IPS DF 6.9 (cell line): ENCODE measurements around the gene CLIC6.

Experiments
- DNase-seq: peaks from one replicate; pipeline ENCODE4 v3.0.0-alpha.2; 2013; ENCODE audit warnings: low read depth, low spot score
- H3K27ac ChIP-seq: one replicate; pipeline ENCODE4 v1.5.1; 2013; ENCODE audit warnings: low read length, control low read depth
- H3K27me3 ChIP-seq: 2 replicates; pipeline ENCODE4 v1.6.1; 2013; ENCODE audit warnings: mild to moderate bottlenecking, low read length; ENCODE audit not compliant: control insufficient read depth, insufficient read depth
- H3K36me3 ChIP-seq: 2 replicates; pipeline ENCODE4 v1.6.1; 2013; ENCODE audit warnings: low read length; ENCODE audit not compliant: control insufficient read depth, insufficient read depth
- H3K4me1 ChIP-seq: 2 replicates; pipeline ENCODE4 v1.6.1; 2013; ENCODE audit warnings: low read length; ENCODE audit not compliant: control insufficient read depth, insufficient read depth
- H3K4me3 ChIP-seq: 2 replicates; pipeline ENCODE4 v1.5.1; 2013; ENCODE audit warnings: mild to moderate bottlenecking, low read length
- H3K9me3 ChIP-seq: 2 replicates; pipeline ENCODE4 v1.6.1; 2013; ENCODE audit warnings: low read length, inconsistent platforms; ENCODE audit not compliant: control insufficient read depth, insufficient read depth
- WGBS: extraction: QIAGEN DNeasy Blood & Tissue Kit; methylation state at CpG from one replicate; pipeline ENCODE4 v1.1.7; 2013; ENCODE audit warnings: mixed read lengths, missing lambda C conversion rate; ENCODE audit not compliant: insufficient read length, insufficient coverage; 5-methylcytosine and 5-hydroxymethylcytosine counted together

Gene CLIC6

DNA sequence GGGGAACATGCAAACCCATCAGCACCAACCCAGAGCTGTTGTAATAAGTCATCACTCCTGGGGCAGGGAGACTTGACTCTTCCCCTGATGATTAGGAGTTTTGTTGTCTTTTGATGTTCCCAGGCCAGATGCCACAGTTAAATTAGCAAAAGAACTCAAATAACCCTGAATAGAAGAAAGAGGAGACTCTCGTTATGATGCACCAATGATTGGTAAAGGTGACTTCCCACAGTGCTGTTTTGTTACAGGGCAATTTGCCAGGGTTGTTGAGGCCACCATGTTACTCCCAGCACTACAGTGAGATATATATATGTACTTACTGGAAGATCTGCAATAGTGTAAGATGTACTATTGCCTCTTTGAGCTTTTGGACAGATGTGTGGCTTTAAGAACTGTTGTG, 29.5 kb upstream of the CLIC6 start:
- Histone ChIP-seq H3K27me3 (peaks cover 1% of the 10 kb centered on the region; the same call in 1 of the 2 replicates), H3K27ac (no peak overlapping the region), H3K4me1 (no peaks in the 10 kb centered on the region), H3K9me3 (no peaks in the 10 kb centered on the region), H3K4me3 (no peak overlapping the region), H3K36me3 (no peaks in the 10 kb centered on the region)
- WGBS: no CpG with 5 or more reads among the region's 1 CpG
- DNase-seq: no peak

DNA sequence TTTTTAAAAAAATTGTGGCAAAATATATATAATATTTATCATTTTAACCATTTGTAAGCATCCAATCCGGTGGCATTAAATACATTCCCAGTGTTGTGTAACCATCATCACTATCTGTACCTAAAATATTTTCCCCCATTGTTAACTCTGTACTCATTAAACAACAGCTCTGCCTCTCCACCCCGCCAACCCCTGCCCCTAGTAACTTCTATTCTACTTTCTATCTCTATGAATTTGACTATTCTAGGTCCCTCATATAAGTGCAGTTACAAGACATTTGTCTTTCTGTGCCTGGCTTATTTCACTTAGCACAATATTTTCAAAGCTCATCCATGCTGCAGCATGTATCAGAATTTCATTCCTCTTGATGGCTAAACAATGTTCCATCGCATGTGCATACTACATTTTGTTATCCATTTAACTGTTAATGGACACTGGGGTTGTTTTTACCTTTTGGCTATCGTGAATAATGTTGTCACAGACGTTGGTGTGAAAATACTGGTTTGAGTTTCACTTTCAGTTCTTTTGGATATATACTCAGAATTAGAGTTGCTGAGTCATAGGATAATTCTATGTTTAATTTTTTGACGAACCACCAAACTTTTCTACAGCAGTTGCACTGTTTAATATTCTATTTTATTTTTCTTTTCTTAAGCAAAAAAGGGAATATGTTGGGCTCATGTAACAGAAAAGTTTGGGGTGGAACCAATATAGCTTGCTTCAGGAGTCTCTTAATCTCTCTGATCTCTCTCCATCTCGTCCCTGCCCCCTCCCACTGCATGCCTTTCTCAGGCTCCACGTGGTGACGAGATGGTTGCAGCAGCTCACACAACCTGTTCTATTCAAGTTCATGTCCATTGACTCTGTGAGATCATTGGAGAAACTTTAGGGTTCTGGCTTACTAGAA, 28.7 kb upstream of the CLIC6 start:
- no peaks in the 10 kb centered on the region for H3K9me3 ChIP-seq
- WGBS: no CpG with 5 or more reads among the region's 9 CpGs
- no peak overlapping the region for H3K27ac ChIP-seq
- no peak overlapping the region for H3K4me3 ChIP-seq
- H3K27me3 ChIP-seq: peaks cover 1% of the 10 kb centered on the region; the same call in 1 of the 2 replicates
- no peaks in the 10 kb centered on the region for H3K36me3 ChIP-seq
- no peaks in the 10 kb centered on the region for H3K4me1 ChIP-seq
- DNase-seq: no peak

GRCh38 chr21:34640858-34641257, 27.9 kb upstream of the CLIC6 start:
- no peaks in the 10 kb centered on the region for H3K4me1 ChIP-seq
- H3K27ac ChIP-seq: no peak overlapping the region
- no CpG with 5 or more reads among the region's 4 CpGs for WGBS
- no peak overlapping the region for H3K4me3 ChIP-seq
- DNase-seq: no peak
- peaks cover 1% of the 10 kb centered on the region; the same call in 1 of the 2 replicates for H3K27me3 ChIP-seq
- no peaks in the 10 kb centered on the region for H3K36me3 ChIP-seq
- H3K9me3 ChIP-seq: no peaks in the 10 kb centered on the region

DNA sequence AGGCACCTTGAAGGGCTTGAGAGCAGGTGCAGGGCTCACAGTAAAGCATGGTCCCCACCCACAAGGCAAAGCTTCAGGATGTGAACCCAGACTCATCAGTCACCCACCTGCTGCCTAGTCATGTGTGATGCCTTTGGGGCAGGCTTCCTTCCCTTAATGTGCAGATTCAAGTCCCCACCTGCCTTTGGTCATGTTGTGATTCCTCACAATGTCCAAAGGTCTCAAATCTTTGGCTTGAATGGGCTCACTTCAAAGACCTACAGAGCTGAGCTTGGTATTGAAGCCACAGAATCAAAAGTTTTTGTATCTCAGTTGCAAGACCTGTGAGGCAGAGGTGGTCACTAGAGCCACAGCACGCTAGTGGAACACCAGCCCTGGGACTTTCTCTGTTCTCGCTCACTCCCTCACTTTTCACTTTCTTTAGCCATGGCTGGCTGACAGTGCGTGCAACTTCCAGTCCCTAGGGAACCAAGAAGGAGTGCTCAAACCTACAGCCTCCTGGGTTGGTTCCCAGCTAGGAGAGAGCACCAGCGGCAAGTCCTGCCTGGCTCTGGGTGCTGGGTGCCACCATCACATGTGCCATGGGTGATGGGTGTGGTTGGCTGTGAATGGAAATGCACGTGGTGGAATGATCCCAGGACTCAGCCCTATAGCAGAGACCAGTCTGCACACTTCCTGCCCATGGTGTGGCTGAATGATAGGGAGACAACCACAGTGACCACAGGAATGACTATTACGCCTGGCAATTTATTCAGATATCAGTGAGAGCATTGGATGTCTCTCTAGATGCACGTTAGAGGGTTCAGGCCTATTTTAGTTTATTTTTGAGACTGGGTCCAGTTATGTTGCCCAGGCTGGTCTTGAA, 26.4 kb upstream of the CLIC6 start:
- H3K9me3 ChIP-seq: no peaks in the 10 kb centered on the region
- H3K4me1 ChIP-seq: no peaks in the 10 kb centered on the region
- WGBS: no CpG with 5 or more reads among the region's 7 CpGs
- no peaks in the 10 kb centered on the region for H3K36me3 ChIP-seq
- H3K27me3 ChIP-seq: peaks cover 1% of the 10 kb centered on the region; the same call in 1 of the 2 replicates
- H3K4me3 ChIP-seq: no peak overlapping the region
- no peak overlapping the region for H3K27ac ChIP-seq
- no peak for DNase-seq

DNA sequence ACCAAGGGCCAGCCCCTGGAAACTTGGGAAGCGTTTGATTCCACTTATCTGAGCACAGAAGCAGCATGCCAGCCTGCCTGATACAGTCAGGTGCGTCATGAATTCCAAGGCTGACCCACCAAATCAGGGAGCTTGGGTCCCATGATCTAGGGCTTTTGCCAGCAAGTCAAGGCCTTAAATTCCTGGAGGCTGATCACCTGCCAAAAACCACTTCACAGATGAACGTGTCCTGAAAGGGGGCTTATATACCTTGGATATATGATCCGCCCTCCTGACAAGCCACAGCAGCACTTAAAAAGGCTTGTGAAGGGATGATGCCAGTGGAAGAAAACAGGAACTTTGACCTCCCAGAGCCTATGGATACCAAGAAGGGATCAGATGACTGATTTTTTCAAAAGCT, 24.0 kb upstream of the CLIC6 start:
- Histone ChIP-seq H3K9me3 (no peaks in the 10 kb centered on the region), H3K27me3 (0 out of 2 replicates have a peak, but pooled peaks cover 1% of the 10 kb centered on the region), H3K27ac (no peak overlapping the region), H3K36me3 (no peaks in the 10 kb centered on the region), H3K4me1 (no peaks in the 10 kb centered on the region), H3K4me3 (no peak overlapping the region)
- no CpG with 5 or more reads among the region's 4 CpGs for WGBS
- no peak for DNase-seq

- H3K27ac ChIP-seq: no peak overlapping the region
- WGBS: no CpG with 5 or more reads among the region's 6 CpGs
These were observed 21.2 kb upstream of the CLIC6 start for GRCh38 chr21:34647555-34647954.

DNA sequence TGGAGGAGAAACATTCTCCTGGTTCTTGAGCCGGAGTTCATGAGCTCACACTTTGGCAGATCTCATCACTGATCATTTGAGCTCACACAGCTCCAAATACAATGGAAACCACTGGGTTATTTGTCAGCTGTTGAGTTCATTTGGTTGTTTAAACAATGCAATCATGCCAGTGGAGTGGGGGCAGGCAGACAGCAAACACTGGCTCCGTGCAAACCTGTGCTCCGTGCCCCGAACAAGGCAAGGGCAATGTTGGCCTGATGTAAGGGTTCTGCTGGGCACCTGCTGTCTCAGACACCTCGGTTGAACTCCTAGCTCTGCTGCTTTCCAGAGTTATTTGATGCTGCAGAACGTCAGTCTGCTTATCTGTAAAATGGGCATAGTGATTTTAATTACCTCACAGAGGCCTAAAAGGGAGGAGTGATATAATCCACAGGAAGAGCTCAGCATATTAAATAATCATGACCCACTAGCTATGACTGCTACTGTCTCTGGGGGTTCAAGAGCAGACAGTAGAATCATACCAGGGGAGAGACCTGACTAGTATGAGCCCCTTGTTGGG, 20.0 kb upstream of the CLIC6 start:
- no peaks in the 10 kb centered on the region for H3K36me3 ChIP-seq
- no peak for DNase-seq
- H3K9me3 ChIP-seq: no peaks in the 10 kb centered on the region
- no peak overlapping the region for H3K4me3 ChIP-seq
- H3K27ac ChIP-seq: no peak overlapping the region
- no peaks in the 10 kb centered on the region for H3K4me1 ChIP-seq
- no peaks in the 10 kb centered on the region for H3K27me3 ChIP-seq
- WGBS: no CpG with 5 or more reads among the region's 6 CpGs

More at GRCh38 chr21:34647555-34647954, 21.2 kb upstream of the CLIC6 start:
- no peaks in the 10 kb centered on the region for H3K4me1 ChIP-seq
- H3K9me3 ChIP-seq: no peaks in the 10 kb centered on the region
- DNase-seq: no peak
- H3K36me3 ChIP-seq: no peaks in the 10 kb centered on the region
- no peak overlapping the region for H3K4me3 ChIP-seq
- no peaks in the 10 kb centered on the region for H3K27me3 ChIP-seq

- DNase-seq: no peak
- H3K9me3 ChIP-seq: no peaks in the 10 kb centered on the region
- H3K27ac ChIP-seq: no peak overlapping the region
- H3K4me3 ChIP-seq: no peak overlapping the region
- H3K27me3 ChIP-seq: no peaks in the 10 kb centered on the region
- H3K36me3 ChIP-seq: no peaks in the 10 kb centered on the region
- no peaks in the 10 kb centered on the region for H3K4me1 ChIP-seq
- WGBS: no CpG with 5 or more reads among the region's 3 CpGs
These were observed 19.4 kb upstream of the CLIC6 start for GRCh38 chr21:34649400-34649799.

GRCh38 chr21:34650861-34651431, 17.8 kb upstream of the CLIC6 start:
- no peaks in the 10 kb centered on the region for H3K27me3 ChIP-seq
- H3K9me3 ChIP-seq: no peaks in the 10 kb centered on the region
- H3K4me1 ChIP-seq: no peaks in the 10 kb centered on the region
- H3K4me3 ChIP-seq: no peak overlapping the region
- no CpG with 5 or more reads among the region's 1 CpG for WGBS
- DNase-seq: no peak
- no peak overlapping the region for H3K27ac ChIP-seq
- H3K36me3 ChIP-seq: no peaks in the 10 kb centered on the region

DNA sequence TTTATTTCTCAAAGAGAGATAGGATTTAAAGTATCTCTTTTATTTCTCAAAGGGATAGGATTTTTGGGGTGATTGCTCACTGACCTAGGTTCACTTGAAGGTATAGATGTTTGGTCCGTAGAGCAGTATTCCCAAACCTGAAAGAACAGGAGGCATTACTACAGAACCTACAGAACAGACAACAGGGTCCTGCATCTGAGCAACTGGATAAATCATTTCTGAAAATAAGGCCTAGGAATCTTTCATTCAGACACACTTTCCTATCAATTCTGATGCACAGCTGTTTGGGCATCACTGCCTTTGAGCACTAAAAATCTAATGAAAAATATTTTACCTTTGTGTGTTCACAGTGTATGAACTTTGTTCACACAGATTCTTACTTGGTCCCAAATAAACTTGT, 17.2 kb upstream of the CLIC6 start:
- no peak overlapping the region for H3K27ac ChIP-seq
- no peak overlapping the region for H3K4me3 ChIP-seq
- no peaks in the 10 kb centered on the region for H3K9me3 ChIP-seq
- no CpG with 5 or more reads among the region's 1 CpG for WGBS
- no peak for DNase-seq
- H3K4me1 ChIP-seq: no peaks in the 10 kb centered on the region
- H3K27me3 ChIP-seq: no peaks in the 10 kb centered on the region
- H3K36me3 ChIP-seq: no peaks in the 10 kb centered on the region
